ENCODE data around the gene DICER1. TPM values are rescaled to one million over a fixed set of nuclear protein-coding genes. Genes with fewer than 3 reads are reported as not detected.

DICER1 gene
- total and polyA plus RNA-seq, 12 donors = 4.9 to 38.8 (median 27.2) TPM

DNA sequence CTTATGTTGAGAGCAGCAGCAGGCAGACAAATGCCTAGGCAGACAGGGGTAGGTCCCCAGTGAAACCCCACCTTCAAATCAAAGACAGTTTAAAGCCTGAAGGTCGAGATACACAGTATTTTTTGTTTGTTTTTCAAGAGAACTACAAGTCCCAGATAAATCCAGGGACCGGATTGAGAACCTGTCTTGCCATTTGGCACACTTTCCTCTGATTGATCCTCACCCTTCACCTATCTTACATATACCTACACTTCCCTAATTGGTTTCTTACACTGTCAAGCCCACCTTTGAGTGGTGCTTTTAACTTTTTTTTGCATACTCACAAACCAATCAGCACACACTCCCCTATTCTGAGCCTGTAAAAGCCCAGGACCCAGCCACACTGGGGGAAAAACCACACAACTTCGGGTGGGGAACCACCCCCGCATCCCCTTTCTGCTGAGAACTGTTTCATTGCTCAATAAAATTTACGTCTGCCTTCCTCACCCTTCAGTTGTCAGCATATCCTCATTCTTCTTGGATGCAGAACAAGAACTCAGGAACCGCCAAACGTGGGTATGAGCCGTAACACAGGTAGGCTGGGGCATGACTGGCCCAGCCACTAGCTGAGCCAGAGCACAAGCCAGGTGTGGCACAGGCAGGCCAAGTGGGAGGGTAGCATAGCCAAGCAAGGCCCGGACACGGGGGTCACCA, 11.1 kb downstream of the DICER1 start:
- TF ChIP-seq, protein P1, sequence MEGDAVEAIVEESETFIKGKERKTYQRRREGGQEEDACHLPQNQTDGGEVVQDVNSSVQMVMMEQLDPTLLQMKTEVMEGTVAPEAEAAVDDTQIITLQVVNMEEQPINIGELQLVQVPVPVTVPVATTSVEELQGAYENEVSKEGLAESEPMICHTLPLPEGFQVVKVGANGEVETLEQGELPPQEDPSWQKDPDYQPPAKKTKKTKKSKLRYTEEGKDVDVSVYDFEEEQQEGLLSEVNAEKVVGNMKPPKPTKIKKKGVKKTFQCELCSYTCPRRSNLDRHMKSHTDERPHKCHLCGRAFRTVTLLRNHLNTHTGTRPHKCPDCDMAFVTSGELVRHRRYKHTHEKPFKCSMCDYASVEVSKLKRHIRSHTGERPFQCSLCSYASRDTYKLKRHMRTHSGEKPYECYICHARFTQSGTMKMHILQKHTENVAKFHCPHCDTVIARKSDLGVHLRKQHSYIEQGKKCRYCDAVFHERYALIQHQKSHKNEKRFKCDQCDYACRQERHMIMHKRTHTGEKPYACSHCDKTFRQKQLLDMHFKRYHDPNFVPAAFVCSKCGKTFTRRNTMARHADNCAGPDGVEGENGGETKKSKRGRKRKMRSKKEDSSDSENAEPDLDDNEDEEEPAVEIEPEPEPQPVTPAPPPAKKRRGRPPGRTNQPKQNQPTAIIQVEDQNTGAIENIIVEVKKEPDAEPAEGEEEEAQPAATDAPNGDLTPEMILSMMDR (IDR thresholded peaks at IDR 0.05) = no peak
- DNase-seq = no peak
- ATAC-seq = no peak
- no peaks in the 10 kb centered on the region for H3K27me3 ChIP-seq
- no peaks in the 10 kb centered on the region for H3K36me3 ChIP-seq
- H3K4me3 ChIP-seq = no peak overlapping the region
- H3K9me3 ChIP-seq = peaks cover 0 to 19% (median 12%) of the 10 kb centered on the region in 11 donors
- WGBS, 2 donors = 85 to 91% methylated on average over 10 of the region's 10 CpGs
- intact Hi-C loops (cut with DNase I) = loop anchor here in 1 of 10 donors (5.0 kb wide), 1 partner anchor 36 kb away; no protein-coding TSS in a partner anchor
- peak overlapping the region in 2 of 10 donors; percentile 13 to 27 for H3K27ac ChIP-seq
- H3K4me1 ChIP-seq = peaks cover 0 to 85% (median 58%) of the 10 kb centered on the region in 9 donors

DNA sequence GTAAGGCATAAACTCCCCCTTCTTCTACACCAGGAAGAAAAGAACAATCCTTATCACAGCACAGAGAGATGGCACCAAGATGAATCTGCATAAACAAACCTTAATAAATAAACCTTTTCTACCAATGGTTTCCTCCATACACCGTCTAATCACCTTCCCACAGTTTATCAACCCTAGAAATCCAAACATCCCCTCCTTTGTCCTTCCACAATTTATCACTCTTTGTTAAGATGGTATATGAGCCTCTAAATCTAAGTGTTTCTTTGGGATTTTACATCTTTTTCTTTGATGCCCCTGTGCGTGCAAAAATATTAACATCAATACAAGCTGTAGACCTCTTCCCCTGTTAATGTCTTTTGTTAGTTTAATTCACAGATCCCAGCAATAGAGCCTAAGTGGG, 12.5 kb downstream of the DICER1 start:
- Histone ChIP-seq H3K4me1 (peaks cover 5 to 87% (median 60%) of the 10 kb centered on the region in 9 donors), H3K36me3 (no peaks in the 10 kb centered on the region), H3K9me3 (peaks cover 0 to 19% (median 12%) of the 10 kb centered on the region in 11 donors), H3K4me3 (no peak overlapping the region), H3K27ac (peak overlapping the region in 1 of 10 donors; percentile 87), H3K27me3 (no peaks in the 10 kb centered on the region)
- ATAC-seq (no peak), DNase-seq (no peak)
- intact Hi-C loops (cut with DNase I) = loop anchor here in 2 of 10 donors (5.0 kb wide), 2 partner anchors 37 to 47 kb away; no protein-coding TSS in a partner anchor
- WGBS, 2 donors = 69 to 92% methylated on average over 2 of the region's 2 CpGs
- TF ChIP-seq, protein P1 (IDR thresholded peaks at IDR 0.05) = no peak

DNA sequence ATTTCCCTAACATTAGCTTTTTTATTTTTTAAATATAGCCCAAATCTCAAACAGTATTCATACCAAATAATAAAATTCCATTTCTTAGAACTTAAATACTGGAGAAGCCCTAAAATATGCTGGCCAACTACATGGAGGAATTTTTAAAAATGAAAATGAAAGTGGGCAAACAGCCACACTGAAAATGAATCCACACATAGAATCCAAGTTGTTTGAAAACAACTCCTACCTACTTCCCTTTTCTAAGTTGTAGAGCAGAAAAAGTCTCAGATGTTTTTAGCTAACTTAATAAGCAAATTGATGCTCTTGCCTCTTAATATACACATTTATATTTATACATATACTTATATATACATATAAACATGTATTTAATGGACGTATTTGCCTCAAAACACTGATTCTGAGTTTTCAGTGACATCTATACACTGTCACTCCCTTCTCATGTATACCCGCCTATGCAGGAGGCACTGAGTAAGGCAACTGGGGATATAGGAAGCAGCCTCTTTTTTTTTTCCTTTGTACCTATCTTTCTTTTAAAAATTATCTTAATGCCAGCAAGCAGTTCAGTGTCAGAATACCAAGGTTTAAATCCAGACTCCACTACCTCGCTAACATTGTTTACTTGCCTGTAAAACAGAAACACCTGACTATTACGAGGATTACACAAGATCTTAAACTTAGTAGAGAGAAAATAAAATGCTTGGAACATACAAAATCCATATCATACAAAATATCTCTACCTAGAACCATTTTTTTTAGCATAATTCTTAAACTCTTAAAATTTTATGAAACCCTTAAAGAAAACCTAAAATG, 13.3 kb downstream of the DICER1 start:
- peaks cover 5 to 87% (median 60%) of the 10 kb centered on the region in 9 donors for H3K4me1 ChIP-seq
- peak overlapping the region in 9 of 10 donors; percentile 3 to 87 (median 31) for H3K27ac ChIP-seq
- peaks cover 0 to 19% (median 12%) of the 10 kb centered on the region in 11 donors for H3K9me3 ChIP-seq
- ATAC-seq (peak in 4 of 8 donors; percentile 40 to 59 (median 58)), DNase-seq (no peak)
- intact Hi-C loops (cut with DNase I) = loop anchor here in 1 of 10 donors (5.0 kb wide), 1 partner anchor 48 kb away; no protein-coding TSS in a partner anchor
- no peaks in the 10 kb centered on the region for H3K36me3 ChIP-seq
- peak overlapping the region in 5 of 10 donors; percentile 1 to 24 (median 22) for H3K4me3 ChIP-seq
- 69 to 80% methylated on average over 4 of the region's 4 CpGs for WGBS, 2 donors
- TF ChIP-seq, protein P1 (IDR thresholded peaks at IDR 0.05) = no peak
- H3K27me3 ChIP-seq = no peaks in the 10 kb centered on the region

DNA sequence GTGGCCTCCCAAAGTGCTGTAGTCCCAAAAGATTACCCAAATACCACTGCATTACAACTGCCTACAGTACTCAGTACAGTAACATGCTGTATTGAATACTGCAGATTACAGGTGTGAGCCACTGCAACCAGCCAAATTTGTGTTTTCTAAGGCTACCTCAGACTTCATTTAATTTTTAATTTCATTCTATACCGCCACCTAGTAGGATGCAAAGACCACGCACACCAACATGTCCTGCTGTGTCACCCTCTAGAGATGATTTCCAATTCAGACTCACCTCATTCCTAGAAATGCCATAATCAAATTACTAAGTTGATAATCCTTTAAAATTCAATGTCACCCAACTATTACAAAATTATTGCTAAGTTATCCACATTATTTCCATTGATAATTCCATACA, 15.1 kb downstream of the DICER1 start:
- no peaks in the 10 kb centered on the region for H3K36me3 ChIP-seq
- peaks cover 0 to 21% (median 12%) of the 10 kb centered on the region in 11 donors for H3K9me3 ChIP-seq
- H3K4me1 ChIP-seq = peaks cover 5 to 89% (median 63%) of the 10 kb centered on the region in 9 donors
- peak in 1 of 8 donors; percentile 23 for ATAC-seq
- 96 to 100% methylated on average over 2 of the region's 2 CpGs for WGBS, 2 donors
- no peak overlapping the region for H3K4me3 ChIP-seq
- TF ChIP-seq, protein P1 (IDR thresholded peaks at IDR 0.05) = no peak
- peak overlapping the region in 3 of 10 donors; percentile 13 to 87 (median 51) for H3K27ac ChIP-seq
- H3K27me3 ChIP-seq = no peaks in the 10 kb centered on the region
- no peak for DNase-seq
- intact Hi-C loops (cut with DNase I) = loop anchor here in 1 of 10 donors (5.0 kb wide), 1 partner anchor 50 kb away; no protein-coding TSS in a partner anchor
